SK-N-SH (cell line): ENCODE measurements around the gene UTP14C. TPM values are rescaled to one million over a fixed set of nuclear protein-coding genes. Genes with fewer than 3 reads are reported as not detected.

Source experiments
- CTCF ChIA-PET: fragments of 300-600, 350-600 bp; formaldehyde crosslinking; extraction: SDS; loops from one replicate; lab custom pipeline; 2021; lab: Yijun Ruan, JAX
- POLR2A ChIA-PET: fragments of 350-600 bp; sonication (Branson Sonifier 250); formaldehyde crosslinking; extraction: SDS; loops from one replicate; lab custom pipeline; 2020; ENCODE audit warnings: antibody characterized with exemption, inconsistent platforms; lab: Yijun Ruan, JAX
- DNase-seq: peaks from one replicate; pipeline ENCODE4 v3.0.0; 2012
- H2AFZ ChIP-seq: fragments of 200-600 bp; sonication (generic); 2 replicates; pipeline ENCODE4 v1.8.1; 2016; ENCODE audit warnings: antibody characterized with exemption, mild to moderate bottlenecking, low read depth
- H3F3A ChIP-seq: fragments of 200-600 bp; sonication (generic); replicated peaks from 2 replicates; pipeline ENCODE3; 2016; ENCODE audit warnings: antibody characterized with exemption, mild to moderate bottlenecking; ENCODE audit not compliant: insufficient read depth
- H3K27ac ChIP-seq, 2 experiments: fragments of 200-500 bp in 1 of 2; fragments of 200-600 bp in 1 of 2; sonication (Bioruptor generic) in 1 of 2; sonication (generic), shearing (Covaris generic) in 1 of 2; 2 replicates each; pipeline versions ENCODE4 v1.5.1 to v1.6.1; 2014 to 2016; ENCODE audit warnings: low read depth in 2 of 2, inconsistent platforms in 1 of 2, low read length in 1 of 2, mild to moderate bottlenecking in 1 of 2, mixed read lengths in 1 of 2
- H3K27me3 ChIP-seq: fragments of 200-600 bp; sonication (generic), shearing (Covaris generic); 2 replicates; pipeline ENCODE4 v1.6.1; 2016; ENCODE audit warnings: mixed run types; ENCODE audit not compliant: insufficient read depth
- H3K36me3 ChIP-seq, 2 experiments: fragments of 200-500 bp in 1 of 2; fragments of 200-600 bp in 1 of 2; sonication (Bioruptor generic) in 1 of 2; sonication (generic) in 1 of 2; replicated peaks in 1 of 2; 2 replicates each; pipeline versions ENCODE3 to v1.5.1; 2014 to 2016; ENCODE audit warnings: low read length in 1 of 2, mild to moderate bottlenecking in 1 of 2; ENCODE audit not compliant: insufficient read depth in 2 of 2, control insufficient read depth in 1 of 2
- H3K4me1 ChIP-seq, 2 experiments: fragments of 200-500 bp in 1 of 2; fragments of 200-600 bp in 1 of 2; sonication (Bioruptor generic) in 1 of 2; sonication (generic), shearing (Covaris generic) in 1 of 2; 2 replicates each; pipeline versions ENCODE4 v1.5.1 to v1.6.1; 2014 to 2016; ENCODE audit warnings: low read depth in 1 of 2, low read length in 1 of 2, mixed run types in 1 of 2; ENCODE audit not compliant: insufficient read depth in 2 of 2, control insufficient read depth in 1 of 2
- H3K4me2 ChIP-seq: fragments of 200-600 bp; sonication (generic), shearing (Covaris generic); 2 replicates; pipeline ENCODE4 v1.6.1; 2017; ENCODE audit warnings: mixed run types
- H3K4me3 ChIP-seq, 2 experiments: fragments of 200-500 bp in 1 of 2; fragments of 200-600 bp in 1 of 2; sonication (Bioruptor generic) in 1 of 2; sonication (generic), shearing (Covaris generic) in 1 of 2; 2 replicates each; pipeline versions ENCODE4 v1.5.1 to v1.8.1; 2014 to 2016; ENCODE audit warnings: low read depth in 2 of 2, inconsistent platforms in 1 of 2, low read length in 1 of 2, mild to moderate bottlenecking in 1 of 2, mixed read lengths in 1 of 2, moderate library complexity in 1 of 2
- H3K79me2 ChIP-seq: fragments of 200-600 bp; sonication (generic); 2 replicates; pipeline ENCODE4 v1.8.1; 2017; ENCODE audit warnings: mild to moderate bottlenecking; ENCODE audit not compliant: insufficient read depth
- H3K9ac ChIP-seq: fragments of 200-600 bp; sonication (generic); 2 replicates; pipeline ENCODE4 v1.6.1; 2017; ENCODE audit warnings: mixed run types
- H3K9me2 ChIP-seq: fragments of 200-600 bp; sonication (generic); 2 replicates; pipeline ENCODE4 v1.6.1; 2017; ENCODE audit warnings: mixed run types
- H3K9me3 ChIP-seq: fragments of 200-600 bp; sonication (generic); 2 replicates; pipeline ENCODE4 v1.6.1; 2017; ENCODE audit warnings: mixed run types, mild to moderate bottlenecking, moderate library complexity
- H4K20me1 ChIP-seq: fragments of 200-600 bp; sonication (generic); 2 replicates; pipeline ENCODE4 v1.6.1; 2017; ENCODE audit warnings: mild to moderate bottlenecking, mixed run types; ENCODE audit not compliant: insufficient read depth
- EP300 ChIP-seq, 2 experiments: IDR thresholded peaks; 2 replicates each; pipeline versions ENCODE4 v1.4.0 to v1.6.1; 2012; ENCODE audit warnings: borderline replicate concordance in 1 of 2, low read depth in 1 of 2, low read length in 1 of 2
- FOSL2 ChIP-seq: IDR thresholded peaks from 2 replicates; pipeline ENCODE4 v1.4.0; 2012; ENCODE audit warnings: low read depth, mild to moderate bottlenecking, moderate library complexity, borderline replicate concordance
- FOXJ3 ChIP-seq: sonication (generic); formaldehyde crosslinking; IDR thresholded peaks from 2 replicates; pipeline ENCODE4 v1.5.1; 2020; ENCODE audit warnings: mild to moderate bottlenecking, missing genetic modification reagents
- GABPA ChIP-seq: IDR thresholded peaks from 2 replicates; pipeline ENCODE4 v1.4.0; 2012; ENCODE audit warnings: low read depth, mild to moderate bottlenecking
- GATA2 ChIP-seq: sonication (generic); formaldehyde crosslinking; IDR thresholded peaks from 2 replicates; pipeline ENCODE4 v1.5.0; 2020; ENCODE audit warnings: mild to moderate bottlenecking, missing genetic modification reagents
- JUND ChIP-seq: IDR thresholded peaks from 2 replicates; pipeline ENCODE4 v1.4.0; 2012
- MXI1 ChIP-seq: IDR thresholded peaks from 2 replicates; pipeline ENCODE4 v1.6.1; 2012; ENCODE audit warnings: mild to moderate bottlenecking, low read depth, low read length, improper control_type of control experiment
- NRF1 ChIP-seq: IDR thresholded peaks from 2 replicates; pipeline ENCODE4 v1.6.1; 2012; ENCODE audit warnings: low read depth, mild to moderate bottlenecking, low read length
- PBX3 ChIP-seq: IDR thresholded peaks from 2 replicates; pipeline ENCODE4; 2012
- RAD21 ChIP-seq: IDR thresholded peaks from 2 replicates; pipeline ENCODE4 v1.6.1; 2012; ENCODE audit warnings: mild to moderate bottlenecking, low read length
- RCOR1 ChIP-seq: fragments of 150-350 bp; IDR thresholded peaks from 2 replicates; pipeline ENCODE4 v1.6.1; 2017; ENCODE audit warnings: antibody characterized with exemption, low read length
- RXRA ChIP-seq: IDR thresholded peaks from 2 replicates; pipeline ENCODE4 v1.4.0; 2012; ENCODE audit warnings: low read depth, mild to moderate bottlenecking, borderline replicate concordance
- SMC3 ChIP-seq: IDR thresholded peaks from 2 replicates; pipeline ENCODE4 v1.6.1; 2012; ENCODE audit warnings: low read depth, low read length, improper control_type of control experiment
- TAF1 ChIP-seq: IDR thresholded peaks from 2 replicates; pipeline ENCODE4 v1.6.1; 2012; ENCODE audit warnings: low read depth, mild to moderate bottlenecking, low read length, moderate library complexity, borderline replicate concordance
- TEAD4 ChIP-seq: IDR thresholded peaks from 2 replicates; pipeline ENCODE4 v1.4.0; 2012; ENCODE audit warnings: mild to moderate bottlenecking, borderline replicate concordance; ENCODE audit not compliant: insufficient read depth
- USF2 ChIP-seq: fragments of 150-350 bp; IDR thresholded peaks from 2 replicates; pipeline ENCODE4 v1.6.1; 2017; ENCODE audit warnings: antibody characterized with exemption, low read length, low read depth, borderline replicate concordance
- WGBS: methylation state at CpG from one replicate; pipeline ENCODE4 v1.1.6; 2017; ENCODE audit warnings: low lambda C conversion rate; 5-methylcytosine and 5-hydroxymethylcytosine counted together
- polyA plus RNA-seq, 3 experiments: library from polyadenylated mRNA; depleted of rRNA; stranded (reverse); fragments of >200 nt; gene quantifications; 2 replicates each; pipeline ENCODE4 v1.2.3, GENCODE V29; 2012
- TF ChIP-seq, protein P1 (sequence below): IDR thresholded peaks from 2 replicates; pipeline ENCODE4 v1.4.0; 2012; ENCODE audit warnings: low read depth, borderline replicate concordance
- TF ChIP-seq, protein P2 (sequence below): fragments of 200-600 bp; sonication (generic); IDR thresholded peaks from 2 replicates; pipeline ENCODE4 v1.6.1; 2017; ENCODE audit warnings: antibody characterized with exemption, mild to moderate bottlenecking, moderate library complexity
- TF ChIP-seq, protein P3 (sequence below): fragments of 150-350 bp; IDR thresholded peaks from 2 replicates; pipeline ENCODE4 v1.6.1; 2016; ENCODE audit warnings: mild to moderate bottlenecking, low read depth, low read length

UTP14C gene
- polyA plus RNA-seq, 1 of the 3 experiments (the other 2 are of a cell fraction), result 5.1 TPM

GRCh38 chr13:51999921-52000320, 24.6 kb upstream of the UTP14C start (continued):
- TF ChIP-seq, protein P1, sequence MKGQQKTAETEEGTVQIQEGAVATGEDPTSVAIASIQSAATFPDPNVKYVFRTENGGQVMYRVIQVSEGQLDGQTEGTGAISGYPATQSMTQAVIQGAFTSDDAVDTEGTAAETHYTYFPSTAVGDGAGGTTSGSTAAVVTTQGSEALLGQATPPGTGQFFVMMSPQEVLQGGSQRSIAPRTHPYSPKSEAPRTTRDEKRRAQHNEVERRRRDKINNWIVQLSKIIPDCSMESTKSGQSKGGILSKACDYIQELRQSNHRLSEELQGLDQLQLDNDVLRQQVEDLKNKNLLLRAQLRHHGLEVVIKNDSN, result no peak
- TF ChIP-seq EP300 (IDR thresholded peaks at IDR 0.05; ENCODE audit: borderline replicate concordance in 1 of 2, low read depth in 1 of 2, low read length in 1 of 2) (no peak), FOSL2 (no peak), FOXJ3 (CRISPR knock-in tag) (no peak), RAD21 (no peak)
- TF ChIP-seq, all 33 proteins: peak for 0

GRCh38 chr13:52001120-52001731, 23.3 kb upstream of the UTP14C start:
- no peaks in the 10 kb centered on the region for H3K79me2 ChIP-seq
- no peaks in the 10 kb centered on the region for H3K36me3 ChIP-seq
- no peak overlapping the region for H3K4me2 ChIP-seq
- peak; percentile 75 for TF ChIP-seq RAD21
- peak; percentile 55 for TF ChIP-seq SMC3
- TF ChIP-seq, protein P2, sequence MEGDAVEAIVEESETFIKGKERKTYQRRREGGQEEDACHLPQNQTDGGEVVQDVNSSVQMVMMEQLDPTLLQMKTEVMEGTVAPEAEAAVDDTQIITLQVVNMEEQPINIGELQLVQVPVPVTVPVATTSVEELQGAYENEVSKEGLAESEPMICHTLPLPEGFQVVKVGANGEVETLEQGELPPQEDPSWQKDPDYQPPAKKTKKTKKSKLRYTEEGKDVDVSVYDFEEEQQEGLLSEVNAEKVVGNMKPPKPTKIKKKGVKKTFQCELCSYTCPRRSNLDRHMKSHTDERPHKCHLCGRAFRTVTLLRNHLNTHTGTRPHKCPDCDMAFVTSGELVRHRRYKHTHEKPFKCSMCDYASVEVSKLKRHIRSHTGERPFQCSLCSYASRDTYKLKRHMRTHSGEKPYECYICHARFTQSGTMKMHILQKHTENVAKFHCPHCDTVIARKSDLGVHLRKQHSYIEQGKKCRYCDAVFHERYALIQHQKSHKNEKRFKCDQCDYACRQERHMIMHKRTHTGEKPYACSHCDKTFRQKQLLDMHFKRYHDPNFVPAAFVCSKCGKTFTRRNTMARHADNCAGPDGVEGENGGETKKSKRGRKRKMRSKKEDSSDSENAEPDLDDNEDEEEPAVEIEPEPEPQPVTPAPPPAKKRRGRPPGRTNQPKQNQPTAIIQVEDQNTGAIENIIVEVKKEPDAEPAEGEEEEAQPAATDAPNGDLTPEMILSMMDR, result peak; percentile 72
- TF ChIP-seq MXI1, result no peak
- TF ChIP-seq, all 33 proteins: peak for 3
- H3K4me3 ChIP-seq, result no peak overlapping the region; a peak in 1 of 4 replicates
- H3K9me2 ChIP-seq, result no peaks in the 10 kb centered on the region
- H4K20me1 ChIP-seq, result no peaks in the 10 kb centered on the region
- no peak overlapping the region for H2AFZ ChIP-seq
- no peak overlapping the region for H3K27ac ChIP-seq
- H3F3A ChIP-seq, result no peaks in the 10 kb centered on the region
- ChIA-PET CTCF (interaction anchor here (0.5 to 3.8 kb wide), 12 partner anchors 9 to 166 kb away, joined by 3 to 35 read pairs (median 3); partner anchors contain the start of gene NEK5), POLR2A (no interaction called here)
- DNase-seq, result peak; percentile 64
- no peaks in the 10 kb centered on the region for H3K9me3 ChIP-seq
- H3K9ac ChIP-seq, result no peak overlapping the region
- H3K4me1 ChIP-seq, result no peaks in the 10 kb centered on the region; a peak in 1 of 4 replicates
- H3K27me3 ChIP-seq, result no peaks in the 10 kb centered on the region
- 61% methylated on average over 3 of the region's 3 CpGs for WGBS

- no peaks in the 10 kb centered on the region for H3K27me3 ChIP-seq
- no peak overlapping the region for H3K27ac ChIP-seq
- no peaks in the 10 kb centered on the region for H3K79me2 ChIP-seq
- no peak overlapping the region for H3K4me2 ChIP-seq
- ChIA-PET POLR2A (no interaction called here), CTCF (interaction anchor here (1.0 to 2.7 kb wide), 3 partner anchors 28 to 139 kb away, joined by 3 to 9 read pairs (median 3); no protein-coding TSS in a partner anchor)
- H3K9ac ChIP-seq, result no peak overlapping the region
- TF ChIP-seq, protein P3, sequence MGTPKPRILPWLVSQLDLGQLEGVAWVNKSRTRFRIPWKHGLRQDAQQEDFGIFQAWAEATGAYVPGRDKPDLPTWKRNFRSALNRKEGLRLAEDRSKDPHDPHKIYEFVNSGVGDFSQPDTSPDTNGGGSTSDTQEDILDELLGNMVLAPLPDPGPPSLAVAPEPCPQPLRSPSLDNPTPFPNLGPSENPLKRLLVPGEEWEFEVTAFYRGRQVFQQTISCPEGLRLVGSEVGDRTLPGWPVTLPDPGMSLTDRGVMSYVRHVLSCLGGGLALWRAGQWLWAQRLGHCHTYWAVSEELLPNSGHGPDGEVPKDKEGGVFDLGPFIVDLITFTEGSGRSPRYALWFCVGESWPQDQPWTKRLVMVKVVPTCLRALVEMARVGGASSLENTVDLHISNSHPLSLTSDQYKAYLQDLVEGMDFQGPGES, result no peak
- no peak for TF ChIP-seq JUND
- no peak for TF ChIP-seq TEAD4
- TF ChIP-seq NRF1, result no peak
- no peak for TF ChIP-seq PBX3
- no peak for TF ChIP-seq USF2
- TF ChIP-seq RCOR1, result no peak
- TF ChIP-seq RAD21, result no peak
- TF ChIP-seq GABPA, result no peak
- TF ChIP-seq RXRA, result no peak
- TF ChIP-seq FOXJ3 (CRISPR knock-in tag), result no peak
- no peak for TF ChIP-seq TAF1
- TF ChIP-seq EP300 (IDR thresholded peaks at IDR 0.05; ENCODE audit: borderline replicate concordance in 1 of 2, low read depth in 1 of 2, low read length in 1 of 2), result no peak
- no peak for TF ChIP-seq GATA2 (CRISPR knock-in tag)
- H3K9me2 ChIP-seq, result no peaks in the 10 kb centered on the region
- no peaks in the 10 kb centered on the region for H3F3A ChIP-seq
- H4K20me1 ChIP-seq, result no peaks in the 10 kb centered on the region
- H3K9me3 ChIP-seq, result no peaks in the 10 kb centered on the region
- no peaks in the 10 kb centered on the region for H3K36me3 ChIP-seq
- no peak overlapping the region for H2AFZ ChIP-seq
- 57% methylated on average over 4 of the region's 4 CpGs for WGBS
- DNase-seq, result no peak
- H3K4me3 ChIP-seq, result no peak overlapping the region
- H3K4me1 ChIP-seq, result no peaks in the 10 kb centered on the region; a peak in 1 of 4 replicates
Measured at GRCh38 chr13:52002361-52002760, 22.1 kb upstream of the UTP14C start.
